GM23248 (cell line): ENCODE measurements around the gene ZNF274. TPM values are rescaled to one million over a fixed set of nuclear protein-coding genes. Genes with fewer than 3 reads are reported as not detected.
"Not testable (repeated sequence)": the region's sequence is repeated elsewhere in the genome, so short reads cannot be mapped to it uniquely, and the experiment has no call there.

Experiments used
- DNase-seq: peaks from one replicate; pipeline ENCODE4 v3.0.0-alpha.2; 2015
- H2AFZ ChIP-seq: fragments of 200-600 bp; sonication (generic); 2 replicates; pipeline ENCODE4 v1.6.1; 2016; ENCODE audit warnings: antibody characterized with exemption
- H3F3A ChIP-seq: fragments of 200-600 bp; sonication (generic); 2 replicates; pipeline ENCODE4 v1.6.1; 2016; ENCODE audit warnings: mild to moderate bottlenecking, antibody characterized with exemption, mixed run types; ENCODE audit not compliant: insufficient read depth
- H3K27ac ChIP-seq: fragments of 200-600 bp; sonication (generic); 2 replicates; pipeline ENCODE4 v1.5.1; 2016; ENCODE audit warnings: mild to moderate bottlenecking
- H3K27me3 ChIP-seq: fragments of 200-600 bp; sonication (generic); replicated peaks from 2 replicates; pipeline ENCODE4 v1.6.1; 2016; ENCODE audit warnings: mild to moderate bottlenecking; ENCODE audit not compliant: insufficient read depth
- H3K36me3 ChIP-seq: fragments of 200-600 bp; sonication (generic); 2 replicates; pipeline ENCODE4 v1.6.1; 2016; ENCODE audit warnings: low read depth, mild to moderate bottlenecking
- H3K4me1 ChIP-seq: fragments of 200-600 bp; sonication (generic); 2 replicates; pipeline ENCODE4 v1.6.1; 2016; ENCODE audit warnings: mild to moderate bottlenecking; ENCODE audit not compliant: insufficient read depth
- H3K4me2 ChIP-seq: fragments of 200-600 bp; sonication (generic); one replicate; pipeline ENCODE4 v1.6.1; 2016; ENCODE audit warnings: mild to moderate bottlenecking; ENCODE audit not compliant: unreplicated experiment
- H3K4me3 ChIP-seq: fragments of 200-600 bp; sonication (generic); 2 replicates; pipeline ENCODE4 v1.5.1; 2016; ENCODE audit warnings: mild to moderate bottlenecking
- H3K79me2 ChIP-seq: fragments of 200-600 bp; sonication (generic); 2 replicates; pipeline ENCODE4 v1.6.1; 2016; ENCODE audit warnings: mild to moderate bottlenecking; ENCODE audit not compliant: insufficient read depth
- H3K9ac ChIP-seq: fragments of 200-600 bp; sonication (generic); 2 replicates; pipeline ENCODE4 v1.6.1; 2016; ENCODE audit warnings: mild to moderate bottlenecking
- H3K9me2 ChIP-seq: fragments of 200-600 bp; sonication (generic); 2 replicates; pipeline ENCODE4 v1.6.1; 2016; ENCODE audit warnings: mixed run types, mild to moderate bottlenecking, moderate library complexity; ENCODE audit not compliant: insufficient read depth
- H3K9me3 ChIP-seq: fragments of 200-600 bp; sonication (generic); one replicate; pipeline ENCODE4 v1.6.1; 2017; ENCODE audit warnings: low read depth
- H4K20me1 ChIP-seq: fragments of 200-600 bp; sonication (generic); 2 replicates; pipeline ENCODE4 v1.6.0; 2016; ENCODE audit not compliant: insufficient read depth
- EZH2 ChIP-seq: fragments of 200-600 bp; sonication (generic); IDR thresholded peaks from 2 replicates; pipeline ENCODE4 v1.6.1; 2018; ENCODE audit warnings: antibody characterized with exemption, mild to moderate bottlenecking; ENCODE audit not compliant: insufficient read depth, poor library complexity, severe bottlenecking
- EZH2phosphoT487 ChIP-seq: fragments of 200-600 bp; sonication (generic); IDR thresholded peaks from 2 replicates; pipeline ENCODE4 v1.6.1; 2018; ENCODE audit warnings: antibody characterized with exemption, moderate library complexity, mild to moderate bottlenecking, low read depth; ENCODE audit not compliant: insufficient read depth
- WGBS, 2 experiments: methylation state at CpG; one replicate each; pipeline ENCODE4 v1.1.6; 2015 to 2017; ENCODE audit warnings: low lambda C conversion rate in 2 of 2, low coverage in 1 of 2; ENCODE audit errors: missing lambda C conversion rate in 2 of 2; 5-methylcytosine and 5-hydroxymethylcytosine counted together
- in situ Hi-C: fragments of 300-500 bp; cut with MboI; formaldehyde crosslinking; loops from 2 replicates; pipeline ENCODE4 v1.15.0; 2020
- polyA plus RNA-seq: library from polyadenylated mRNA; unstranded; fragments of >200 nt; fragmentation: Nextera tagmentation; extraction: Ambion mirVana; gene quantifications from 2 replicates; pipeline ENCODE4 v1.2.1, GENCODE V29; 2016
- total RNA-seq: library from RNA; depleted of rRNA; stranded (reverse); fragments of >200 nt; shearing (Covaris generic); gene quantifications from 2 replicates; pipeline ENCODE4 v1.2.3, GENCODE V29; 2014

Gene ZNF274
- total and polyA plus RNA-seq, 2 experiments from 2014 or later = 18.0 to 20.8 TPM

GRCh38 chr19:58243351-58243750, 60.5 kb downstream of the ZNF274 start:
- H3K9me3 ChIP-seq = no peaks in the 10 kb centered on the region
- H3K4me3 ChIP-seq = no peak overlapping the region
- TF ChIP-seq EZH2 (no peak), EZH2phosphoT487 (no peak)
- no peaks in the 10 kb centered on the region for H3K27me3 ChIP-seq
- H4K20me1 ChIP-seq = no peaks in the 10 kb centered on the region
- H3K4me2 ChIP-seq = no peak overlapping the region
- no peak for DNase-seq
- no peak overlapping the region for H3K27ac ChIP-seq
- H3K4me1 ChIP-seq = no peaks in the 10 kb centered on the region
- in situ Hi-C loops = no loop called here
- H3K9ac ChIP-seq = no peak overlapping the region
- H2AFZ ChIP-seq = no peak overlapping the region
- H3K79me2 ChIP-seq = peaks cover 5% of the 10 kb centered on the region; the same call in 1 of the 2 replicates
- no peaks in the 10 kb centered on the region for H3F3A ChIP-seq
- no peaks in the 10 kb centered on the region for H3K9me2 ChIP-seq
- 92 to 99% methylated on average over 6 of the region's 6 CpGs for WGBS, 2 experiments
- H3K36me3 ChIP-seq = peaks cover 59% of the 10 kb centered on the region

- Histone ChIP-seq H3K4me1 (no peaks in the 10 kb centered on the region), H3K9me2 (no peaks in the 10 kb centered on the region), H3K9ac (no peak overlapping the region), H4K20me1 (no peaks in the 10 kb centered on the region), H3K9me3 (peaks cover 15% of the 10 kb centered on the region), H2AFZ (no peak overlapping the region), H3K27ac (no peak overlapping the region), H3K27me3 (no peaks in the 10 kb centered on the region), H3K4me3 (no peak overlapping the region), H3K36me3 (peaks cover 100% of the 10 kb centered on the region), H3F3A (no peaks in the 10 kb centered on the region; the same call in 1 of the 2 replicates), H3K79me2 (peaks cover 8% of the 10 kb centered on the region; the same call in 1 of the 2 replicates), H3K4me2 (no peak overlapping the region)
- TF ChIP-seq EZH2 = no peak
- no peak for TF ChIP-seq EZH2phosphoT487
- WGBS, 2 experiments = 97 to 100% methylated on average over 3 of the region's 3 CpGs
- DNase-seq = no peak
- in situ Hi-C loops = no loop called here
Observed at GRCh38 chr19:58248886-58249285, 66.0 kb downstream of the ZNF274 start.

GRCh38 chr19:58252102-58252685, 69.3 kb downstream of the ZNF274 start:
- H2AFZ ChIP-seq = no peak overlapping the region
- peaks cover 98% of the 10 kb centered on the region for H3K36me3 ChIP-seq
- H3K9me3 ChIP-seq = peaks cover 15% of the 10 kb centered on the region

GRCh38 chr19:58258259-58258658, 75.4 kb downstream of the ZNF274 start:
- H3K4me2 ChIP-seq, H3K27ac ChIP-seq, H3K79me2 ChIP-seq, H3K4me1 ChIP-seq, DNase-seq, H3K27me3 ChIP-seq, H4K20me1 ChIP-seq, H3K9ac ChIP-seq, in situ Hi-C loops, H3K9me2 ChIP-seq, H3K4me3 ChIP-seq, H2AFZ ChIP-seq: not testable (repeated sequence)
- H3K36me3 ChIP-seq = peaks cover 94% of the 10 kb centered on the region
- H3F3A ChIP-seq = peaks cover 35% of the 10 kb centered on the region
- 73 to 75% methylated on average over 3 to 4 of the region's 4 CpGs for WGBS, 2 experiments
- peaks cover 32% of the 10 kb centered on the region for H3K9me3 ChIP-seq

More at GRCh38 chr19:58252102-58252685, 69.3 kb downstream of the ZNF274 start:
- H3K79me2 ChIP-seq = peaks cover 8% of the 10 kb centered on the region; the same call in 1 of the 2 replicates
- H3K4me1 ChIP-seq = no peaks in the 10 kb centered on the region
- H3K4me2 ChIP-seq = no peak overlapping the region
- no peaks in the 10 kb centered on the region for H4K20me1 ChIP-seq
- 96 to 98% methylated on average over 2 of the region's 2 CpGs for WGBS, 2 experiments
- no peaks in the 10 kb centered on the region; the same call in 1 of the 2 replicates for H3F3A ChIP-seq
- no peak overlapping the region for H3K9ac ChIP-seq
- H3K27ac ChIP-seq = no peak overlapping the region
- no peak for DNase-seq
- TF ChIP-seq EZH2 = no peak
- no peak for TF ChIP-seq EZH2phosphoT487
- no peaks in the 10 kb centered on the region for H3K27me3 ChIP-seq
- no peak overlapping the region for H3K4me3 ChIP-seq
- in situ Hi-C loops = no loop called here
- no peaks in the 10 kb centered on the region for H3K9me2 ChIP-seq

- DNase-seq = peak; percentile 12
- Histone ChIP-seq H3K4me3 (no peak overlapping the region), H3K36me3 (peaks cover 92% of the 10 kb centered on the region)
Observed at GRCh38 chr19:58261600-58261967, 78.7 kb downstream of the ZNF274 start.

More at GRCh38 chr19:58261600-58261967, 78.7 kb downstream of the ZNF274 start:
- Histone ChIP-seq H3K9me3 (peaks cover 39% of the 10 kb centered on the region), H3K4me2 (no peak overlapping the region), H3K9me2 (no peaks in the 10 kb centered on the region), H3K9ac (no peak overlapping the region), H2AFZ (no peak overlapping the region), H3K27me3 (no peaks in the 10 kb centered on the region), H3K79me2 (no peaks in the 10 kb centered on the region), H3F3A (peaks cover 35% of the 10 kb centered on the region), H4K20me1 (no peaks in the 10 kb centered on the region), H3K4me1 (no peaks in the 10 kb centered on the region), H3K27ac (no peak overlapping the region)
- in situ Hi-C loops = no loop called here
- no peak for TF ChIP-seq EZH2phosphoT487
- no peak for TF ChIP-seq EZH2
- 95 to 98% methylated on average over 3 of the region's 3 CpGs for WGBS, 2 experiments
